H9 (cell line): ENCODE measurements around the gene LIMS2. TPM values are rescaled to one million over a fixed set of nuclear protein-coding genes. Genes with fewer than 3 reads are reported as not detected.

Source experiments
- DNase-seq: peaks from one replicate; pipeline ENCODE4 v3.0.0-alpha.2; 2017
- H2AFZ ChIP-seq: one replicate; pipeline ENCODE4 v1.6.1; 2013; ENCODE audit warnings: mild to moderate bottlenecking, low read length, control low read depth, moderate library complexity
- H2AK5ac ChIP-seq: 2 replicates; pipeline ENCODE4 v1.6.1; 2013; ENCODE audit warnings: low read length, control low read depth, mixed read lengths; ENCODE audit not compliant: insufficient read length
- H2BK120ac ChIP-seq: one replicate; pipeline ENCODE4 v1.6.1; 2013; ENCODE audit warnings: low read depth, mild to moderate bottlenecking, low read length, control low read depth, inconsistent platforms; ENCODE audit not compliant: poor library complexity, severe bottlenecking
- H2BK12ac ChIP-seq: 2 replicates; pipeline ENCODE4 v1.6.1; 2013; ENCODE audit warnings: low read length, control low read depth, mixed read lengths, low read depth; ENCODE audit not compliant: insufficient read length
- H2BK15ac ChIP-seq: 2 replicates; pipeline ENCODE4 v1.6.1; 2013; ENCODE audit warnings: low read depth, low read length, control low read depth
- H2BK20ac ChIP-seq: one replicate; pipeline ENCODE4 v1.6.1; 2013; ENCODE audit warnings: low read depth, mild to moderate bottlenecking, low read length, control low read depth, inconsistent platforms; ENCODE audit not compliant: poor library complexity, severe bottlenecking
- H2BK5ac ChIP-seq: 2 replicates; pipeline ENCODE4 v1.6.1; 2013; ENCODE audit warnings: low read length, control low read depth, mixed read lengths; ENCODE audit not compliant: insufficient read length
- H3K14ac ChIP-seq: 2 replicates; pipeline ENCODE4 v1.6.1; 2013; ENCODE audit warnings: low read length, control low read depth; ENCODE audit not compliant: insufficient read depth
- H3K18ac ChIP-seq: 2 replicates; pipeline ENCODE4 v1.6.1; 2013; ENCODE audit warnings: low read depth, mild to moderate bottlenecking, mixed read lengths, low read length, control low read depth; ENCODE audit not compliant: insufficient read length
- H3K23ac ChIP-seq: 2 replicates; pipeline ENCODE4 v1.6.1; 2013; ENCODE audit warnings: low read length, control low read depth, mixed read lengths, low read depth; ENCODE audit not compliant: insufficient read length
- H3K23me2 ChIP-seq: 2 replicates; pipeline ENCODE4 v1.6.1; 2013; ENCODE audit warnings: low read depth, mild to moderate bottlenecking, mixed read lengths, low read length, control low read depth; ENCODE audit not compliant: insufficient read length, poor library complexity, severe bottlenecking
- H3K27ac ChIP-seq: 2 replicates; pipeline ENCODE4 v1.5.1; 2013; ENCODE audit warnings: low read length, control low read depth, mixed read lengths, low read depth; ENCODE audit not compliant: insufficient read length
- H3K27me3 ChIP-seq: 2 replicates; pipeline ENCODE4 v1.6.1; 2013; ENCODE audit warnings: low read length, control low read depth, inconsistent platforms; ENCODE audit not compliant: insufficient read depth
- H3K4ac ChIP-seq: 2 replicates; pipeline ENCODE4 v1.6.1; 2013; ENCODE audit warnings: low read depth, mild to moderate bottlenecking, control low read depth, inconsistent platforms, low read length, moderate library complexity
- H3K4me1 ChIP-seq: 2 replicates; pipeline ENCODE4 v1.6.1; 2013; ENCODE audit warnings: low read length, control low read depth, inconsistent platforms; ENCODE audit not compliant: insufficient read depth
- H3K4me2 ChIP-seq: 2 replicates; pipeline ENCODE4 v1.6.1; 2013; ENCODE audit warnings: low read length, control low read depth, mixed read lengths; ENCODE audit not compliant: insufficient read length, insufficient read depth
- H3K56ac ChIP-seq: 2 replicates; pipeline ENCODE4 v1.6.1; 2013; ENCODE audit warnings: low read depth, mild to moderate bottlenecking, mixed read lengths, low read length, control low read depth; ENCODE audit not compliant: insufficient read length
- H3K79me1 ChIP-seq: 2 replicates; pipeline ENCODE4 v1.6.1; 2013; ENCODE audit warnings: low read depth, mild to moderate bottlenecking, moderate library complexity, low read length, control low read depth, inconsistent platforms; ENCODE audit not compliant: insufficient read depth, poor library complexity, severe bottlenecking
- H3K79me2 ChIP-seq: 2 replicates; pipeline ENCODE4 v1.6.1; 2013; ENCODE audit warnings: low read length, control low read depth, inconsistent platforms; ENCODE audit not compliant: insufficient read depth
- H3K9ac ChIP-seq: 2 replicates; pipeline ENCODE4 v1.6.1; 2013; ENCODE audit warnings: low read length, control low read depth, mixed read lengths; ENCODE audit not compliant: insufficient read length; ENCODE audit errors: extremely low read depth
- H3K9me3 ChIP-seq: one replicate; pipeline ENCODE4 v1.6.1; 2013; ENCODE audit warnings: low read depth, low read length, inconsistent platforms; ENCODE audit not compliant: control insufficient read depth
- H3T11ph ChIP-seq: one replicate; pipeline ENCODE4 v1.6.1; 2013; ENCODE audit warnings: mild to moderate bottlenecking, low read length, control low read depth, inconsistent platforms
- H4K20me1 ChIP-seq: one replicate; pipeline ENCODE4 v1.6.1; 2013; ENCODE audit not compliant: control insufficient read depth, insufficient read length, insufficient read depth
- H4K5ac ChIP-seq: 2 replicates; pipeline ENCODE4 v1.6.1; 2013; ENCODE audit warnings: low read depth, mild to moderate bottlenecking, mixed read lengths, low read length, control low read depth; ENCODE audit not compliant: insufficient read length
- H4K8ac ChIP-seq: replicated peaks from 2 replicates; pipeline ENCODE4 v1.6.1; 2013; ENCODE audit warnings: low read length, control low read depth, mixed read lengths, low read depth; ENCODE audit not compliant: insufficient read length
- H4K91ac ChIP-seq: 2 replicates; pipeline ENCODE4 v1.6.1; 2013; ENCODE audit warnings: low read depth, mild to moderate bottlenecking, moderate library complexity, mixed read lengths, low read length, control low read depth; ENCODE audit not compliant: insufficient read length
- H3K27ac Mint-ChIP-seq, 3 experiments: 2 replicates in 2 of 3; 3 replicates in 1 of 3; pipeline ENCODE4 v1.8.0; 2020 to 2021; ENCODE audit warnings: mixed read lengths in 3 of 3, mild to moderate bottlenecking in 1 of 3, moderate library complexity in 1 of 3
- H3K27me3 Mint-ChIP-seq: 2 replicates; pipeline ENCODE4 v1.8.0; 2021; ENCODE audit warnings: low read depth, mild to moderate bottlenecking, moderate library complexity, mixed read lengths
- H3K36me3 Mint-ChIP-seq, 3 experiments: 2 replicates in 2 of 3; 3 replicates in 1 of 3; pipeline ENCODE4 v1.8.0; 2020 to 2021; ENCODE audit warnings: low read depth in 3 of 3, mixed read lengths in 3 of 3; ENCODE audit not compliant: insufficient read depth in 1 of 3
- H3K4me1 Mint-ChIP-seq, 2 experiments: 2 replicates each; pipeline ENCODE4 v1.8.0; 2020; ENCODE audit warnings: mixed read lengths in 2 of 2
- H3K4me3 Mint-ChIP-seq, 2 experiments: 2 replicates in 1 of 2; 3 replicates in 1 of 2; pipeline ENCODE4 v1.8.0; 2020 to 2021; ENCODE audit warnings: mild to moderate bottlenecking in 2 of 2, mixed read lengths in 2 of 2, moderate library complexity in 1 of 2
- H3K9me3 Mint-ChIP-seq, 2 experiments: 2 replicates in 1 of 2; 3 replicates in 1 of 2; pipeline ENCODE4 v1.8.0; 2020; ENCODE audit warnings: mild to moderate bottlenecking in 2 of 2, mixed read lengths in 2 of 2, moderate library complexity in 1 of 2
- CTCF ChIP-seq: fragments of 200-600 bp; sonication (generic); conservative IDR thresholded peaks from 3 replicates; pipeline ENCODE4 v1.8.0; 2021; ENCODE audit warnings: antibody characterized with exemption, mild to moderate bottlenecking
- WGBS: extraction: QIAGEN DNeasy Blood & Tissue Kit; methylation state at CpG from one replicate; pipeline ENCODE4 v1.1.7; 2013; ENCODE audit warnings: missing lambda C conversion rate, low lambda C conversion rate, mixed read lengths; ENCODE audit not compliant: insufficient read length; ENCODE audit errors: extremely low coverage; 5-methylcytosine and 5-hydroxymethylcytosine counted together
- total RNA-seq: library from RNA; stranded (reverse); gene quantifications from 2 replicates; pipeline ENCODE4 v1.2.1, GENCODE V29; 2021

The LIMS2 gene
- total RNA-seq, 1 experiment from 2014 or later = 5.9 TPM

- Mint-ChIP-seq H3K4me3 (no peak overlapping the region), H3K4me1 (peaks cover 7 to 17% of the 10 kb centered on the region in 2 experiments), H3K27me3 (peaks cover 4% of the 10 kb centered on the region), H3K9me3 (no peaks in the 10 kb centered on the region), H3K36me3 (no peaks in the 10 kb centered on the region), H3K27ac (no peak overlapping the region)
- no peak overlapping the region for H4K5ac ChIP-seq
- no peak overlapping the region for H3K4me2 ChIP-seq
- no peaks in the 10 kb centered on the region for H4K20me1 ChIP-seq
- H3K4me1 ChIP-seq = no peaks in the 10 kb centered on the region
- peaks cover 4% of the 10 kb centered on the region for H3K23me2 ChIP-seq
- no peak overlapping the region for H2AFZ ChIP-seq
- H3K9me3 ChIP-seq = no peaks in the 10 kb centered on the region
- no peak overlapping the region for H4K91ac ChIP-seq
- no peak overlapping the region for H3K23ac ChIP-seq
- H2BK120ac ChIP-seq = no peak overlapping the region
- H3K79me2 ChIP-seq = no peaks in the 10 kb centered on the region
- H2BK5ac ChIP-seq = no peak overlapping the region
- no peak overlapping the region for H4K8ac ChIP-seq
- no peak overlapping the region for H2BK20ac ChIP-seq
- DNase-seq = no peak
- H2BK15ac ChIP-seq = no peak overlapping the region
- H3T11ph ChIP-seq = no peak overlapping the region
- TF ChIP-seq CTCF = no peak
- no peak overlapping the region for H3K27ac ChIP-seq
- no peak overlapping the region for H3K9ac ChIP-seq
- H3K27me3 ChIP-seq = no peaks in the 10 kb centered on the region
- WGBS = no CpG with 5 or more reads among the region's 1 CpG
- no peak overlapping the region for H2BK12ac ChIP-seq
- no peak overlapping the region for H3K18ac ChIP-seq
- no peak overlapping the region for H3K14ac ChIP-seq
- no peak overlapping the region for H3K4ac ChIP-seq
- H2AK5ac ChIP-seq = no peak overlapping the region
- H3K79me1 ChIP-seq = no peaks in the 10 kb centered on the region
- no peak overlapping the region for H3K56ac ChIP-seq
These were observed 30.3 kb downstream of the LIMS2 start for GRCh38 chr2:127645026-127645394.
